Mesendoderm (in vitro differentiated cells): Measurements from ENCODE around the gene C1QTNF6. TPM values are rescaled to one million over a fixed set of nuclear protein-coding genes. Genes with fewer than 3 reads are reported as not detected.
A peak's percentile ranks its signal among the peaks of the same experiment; 100 is the strongest.

Experiments used
- DNase-seq: peaks from one replicate; pipeline ENCODE4 v3.0.0; 2013
- H2AK5ac ChIP-seq: 2 replicates; pipeline ENCODE4 v1.6.1; 2013; ENCODE audit warnings: low read length, inconsistent platforms
- H2BK120ac ChIP-seq: 2 replicates; pipeline ENCODE4 v1.6.1; 2013; ENCODE audit warnings: low read depth, mild to moderate bottlenecking, low read length, moderate library complexity, mixed read lengths
- H2BK15ac ChIP-seq: replicated peaks from 2 replicates; pipeline ENCODE4 v1.6.1; 2013; ENCODE audit warnings: low read depth, mild to moderate bottlenecking, moderate library complexity
- H2BK5ac ChIP-seq: 2 replicates; pipeline ENCODE4 v1.6.1; 2013; ENCODE audit warnings: low read length, inconsistent platforms
- H3K18ac ChIP-seq: 2 replicates; pipeline ENCODE4 v1.6.1; 2013; ENCODE audit warnings: mild to moderate bottlenecking, low read length, mixed read lengths
- H3K23ac ChIP-seq: one replicate; pipeline ENCODE4 v1.6.1; 2013; ENCODE audit warnings: low read length
- H3K27ac ChIP-seq: 2 replicates; pipeline ENCODE4 v1.5.1; 2013; ENCODE audit warnings: low read depth, mild to moderate bottlenecking, inconsistent platforms, low read length, moderate library complexity
- H3K27me3 ChIP-seq: 2 replicates; pipeline ENCODE4 v1.6.1; 2013; ENCODE audit warnings: low read length, control low read depth, mild to moderate bottlenecking, inconsistent platforms; ENCODE audit not compliant: insufficient read depth, poor library complexity
- H3K36me3 ChIP-seq: 2 replicates; pipeline ENCODE4 v1.6.1; 2013; ENCODE audit warnings: low read length, inconsistent platforms; ENCODE audit not compliant: control insufficient read depth, insufficient read depth
- H3K4ac ChIP-seq: one replicate; pipeline ENCODE4 v1.6.1; 2013; ENCODE audit warnings: low read depth, mild to moderate bottlenecking, low read length, moderate library complexity
- H3K4me1 ChIP-seq: 2 replicates; pipeline ENCODE4 v1.6.1; 2013; ENCODE audit warnings: low read depth, low read length, inconsistent platforms; ENCODE audit not compliant: control insufficient read depth
- H3K4me2 ChIP-seq: 2 replicates; pipeline ENCODE4 v1.6.1; 2013; ENCODE audit warnings: low read length
- H3K4me3 ChIP-seq: 2 replicates; pipeline ENCODE4 v1.5.1; 2013; ENCODE audit warnings: mild to moderate bottlenecking, low read length
- H3K56ac ChIP-seq: one replicate; pipeline ENCODE4 v1.6.1; 2013; ENCODE audit warnings: low read length
- H3K79me1 ChIP-seq: 2 replicates; pipeline ENCODE4 v1.6.1; 2013; ENCODE audit warnings: low read length, inconsistent platforms
- H3K79me2 ChIP-seq: 2 replicates; pipeline ENCODE4 v1.6.1; 2013; ENCODE audit warnings: mild to moderate bottlenecking, low read length; ENCODE audit not compliant: control insufficient read depth, insufficient read depth
- H3K9ac ChIP-seq: 2 replicates; pipeline ENCODE4 v1.6.1; 2013; ENCODE audit warnings: low read length, inconsistent platforms
- H4K5ac ChIP-seq: one replicate; pipeline ENCODE4 v1.6.1; 2013; ENCODE audit warnings: low read length
- H4K8ac ChIP-seq: one replicate; pipeline ENCODE4 v1.6.1; 2013; ENCODE audit warnings: low read depth, mild to moderate bottlenecking, control low read depth, low read length, moderate library complexity
- WGBS: extraction: QIAGEN DNeasy Blood & Tissue Kit; methylation state at CpG from one replicate; pipeline ENCODE4 v1.1.7; 2013; ENCODE audit warnings: low lambda C conversion rate, missing lambda C conversion rate; ENCODE audit not compliant: insufficient coverage; ENCODE audit errors: extremely low coverage; 5-methylcytosine and 5-hydroxymethylcytosine counted together
- small RNA-seq: library from polyadenylated mRNA; stranded (forward); fragments of <200 nt; extraction: miRNeasy Mini kit (QIAGEN cat#:217004); gene quantifications from one replicate; pipeline ENCODE3, GENCODE V24; 2013; ENCODE audit not compliant: insufficient read depth

C1QTNF6 gene

DNA sequence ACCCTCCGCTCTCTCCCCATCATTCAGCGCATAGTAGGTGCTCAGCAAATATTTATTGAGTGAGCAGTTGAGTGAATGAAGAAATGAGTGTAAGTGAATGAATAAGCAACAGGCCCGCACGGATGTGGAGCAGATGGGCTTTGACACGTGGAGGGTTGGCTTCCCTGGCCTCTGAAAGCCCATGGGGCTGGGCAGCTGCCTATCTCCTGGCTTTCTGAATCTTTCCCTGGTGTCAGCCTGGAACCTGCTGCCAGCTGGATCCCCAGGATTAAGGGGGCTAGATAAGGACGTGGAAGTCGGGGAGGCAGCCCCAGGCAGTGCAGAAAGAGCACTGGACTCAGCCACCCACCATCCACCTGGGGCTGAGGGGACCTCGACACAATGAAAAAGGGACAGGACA, 50.9 kb downstream of the C1QTNF6 start:
- no peaks in the 10 kb centered on the region for H3K79me1 ChIP-seq
- no peak overlapping the region for H3K4ac ChIP-seq
- no peak overlapping the region for H4K8ac ChIP-seq
- H3K4me2 ChIP-seq = no peak overlapping the region
- no peak overlapping the region for H2BK15ac ChIP-seq
- no peak overlapping the region for H3K4me3 ChIP-seq
- no peak overlapping the region for H3K23ac ChIP-seq
- H3K56ac ChIP-seq = no peak overlapping the region
- H3K9ac ChIP-seq = no peak overlapping the region
- no peaks in the 10 kb centered on the region for H3K4me1 ChIP-seq
- H2AK5ac ChIP-seq = no peak overlapping the region
- no peak for DNase-seq
- no peak overlapping the region for H2BK120ac ChIP-seq
- H3K18ac ChIP-seq = no peak overlapping the region
- H4K5ac ChIP-seq = no peak overlapping the region
- no peak overlapping the region for H2BK5ac ChIP-seq
- H3K36me3 ChIP-seq = no peaks in the 10 kb centered on the region
- H3K27me3 ChIP-seq = no peaks in the 10 kb centered on the region
- no CpG with 5 or more reads among the region's 8 CpGs for WGBS
- H3K79me2 ChIP-seq = no peaks in the 10 kb centered on the region
- no peak overlapping the region for H3K27ac ChIP-seq

DNA sequence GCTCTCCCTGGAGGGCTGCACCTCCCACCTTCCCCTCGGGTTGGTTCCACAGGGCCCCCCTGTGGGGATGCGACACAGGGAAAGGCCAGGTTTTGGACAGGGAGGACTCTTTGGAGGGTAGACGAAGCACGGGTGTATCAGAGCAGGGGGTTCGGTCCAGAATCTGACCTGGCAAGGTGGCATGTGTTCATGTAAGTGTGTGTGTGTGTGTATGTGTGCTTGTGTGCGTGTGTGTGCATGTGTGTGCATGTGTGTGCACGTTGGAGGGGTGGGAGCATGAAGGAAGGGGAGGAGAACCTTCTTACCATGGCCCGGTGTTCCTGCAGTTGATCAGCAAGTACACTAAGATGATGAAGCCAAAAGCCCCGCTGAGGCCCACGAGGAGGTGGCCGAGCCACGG, 53.0 kb downstream of the C1QTNF6 start:
- H2BK5ac ChIP-seq = no peak overlapping the region
- H2BK15ac ChIP-seq = no peak overlapping the region
- H2AK5ac ChIP-seq = no peak overlapping the region
- H3K18ac ChIP-seq = no peak overlapping the region
- no peaks in the 10 kb centered on the region for H3K79me1 ChIP-seq
- no peaks in the 10 kb centered on the region for H3K36me3 ChIP-seq
- no peaks in the 10 kb centered on the region for H3K79me2 ChIP-seq
- H4K5ac ChIP-seq = no peak overlapping the region
- H3K4me3 ChIP-seq = no peak overlapping the region
- no peak overlapping the region for H4K8ac ChIP-seq
- H3K27ac ChIP-seq = no peak overlapping the region
- H3K23ac ChIP-seq = peak overlapping the region; percentile 24
- no peak overlapping the region for H3K4me2 ChIP-seq
- no peak for DNase-seq
- no peak overlapping the region for H3K4ac ChIP-seq
- H2BK120ac ChIP-seq = no peak overlapping the region
- no CpG with 5 or more reads among the region's 12 CpGs for WGBS
- H3K56ac ChIP-seq = no peak overlapping the region
- no peaks in the 10 kb centered on the region for H3K27me3 ChIP-seq
- H3K9ac ChIP-seq = no peak overlapping the region
- H3K4me1 ChIP-seq = no peaks in the 10 kb centered on the region

DNA sequence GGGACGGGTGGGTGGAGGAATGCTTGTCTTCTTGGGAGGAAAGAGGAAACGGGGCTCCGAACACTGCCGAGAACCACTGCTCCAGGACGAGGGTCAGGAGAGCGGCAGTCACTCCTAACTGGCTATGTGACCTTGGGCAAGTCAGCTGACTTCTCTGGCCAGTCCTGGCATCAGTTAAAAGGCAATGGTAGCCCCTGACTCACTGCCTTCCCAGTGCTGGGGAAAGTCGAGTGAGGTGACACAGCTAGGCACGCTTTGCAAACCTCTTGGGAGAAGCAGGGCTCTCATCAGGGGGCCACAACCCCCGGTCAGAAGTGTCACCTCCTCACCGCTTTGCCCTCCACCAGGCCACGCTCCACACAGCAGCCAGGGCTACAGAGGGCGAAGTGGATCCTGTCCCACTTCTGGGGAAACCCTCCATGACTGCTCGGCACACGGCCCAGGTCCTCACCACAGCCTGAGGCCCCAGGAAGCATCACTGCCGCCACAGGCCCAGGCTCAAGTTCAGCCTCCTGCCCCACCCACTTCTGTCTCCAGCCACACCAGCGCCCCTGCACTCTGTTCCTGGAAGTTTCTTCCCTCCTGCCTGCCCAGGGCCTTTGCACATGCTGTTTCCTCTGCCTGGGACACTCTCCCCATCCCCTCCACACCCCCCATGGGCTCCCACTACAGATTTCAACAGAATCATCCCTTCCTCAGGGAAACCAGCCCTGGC, 54.6 kb downstream of the C1QTNF6 start:
- no peak overlapping the region for H3K4me3 ChIP-seq
- no CpG with 5 or more reads among the region's 16 CpGs for WGBS

DNA sequence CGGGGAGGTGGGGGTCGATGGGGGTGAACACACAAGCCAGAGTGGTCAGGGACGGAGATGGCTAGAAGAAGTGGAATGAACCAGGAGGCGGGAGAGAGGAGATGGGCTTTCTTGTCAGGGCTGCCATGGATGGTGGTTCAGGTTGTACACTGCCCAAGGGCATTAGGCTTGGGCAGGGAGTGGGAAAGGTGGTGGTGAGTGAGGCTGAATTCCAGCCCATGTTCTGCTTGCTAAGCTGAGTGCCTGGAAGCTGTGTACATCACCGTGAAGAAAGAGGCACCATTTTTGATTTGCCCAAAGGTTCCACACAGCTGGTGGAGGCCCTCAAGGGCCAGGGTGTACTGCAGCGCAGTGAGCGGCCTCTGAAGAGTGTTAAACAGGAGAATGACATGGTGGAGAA, 55.3 kb downstream of the C1QTNF6 start:
- no peak for DNase-seq
- Histone ChIP-seq H3K27me3 (no peaks in the 10 kb centered on the region), H2BK120ac (no peak overlapping the region), H3K18ac (no peak overlapping the region), H3K4me3 (no peak overlapping the region), H3K4me2 (no peak overlapping the region), H2BK5ac (no peak overlapping the region), H3K23ac (no peak overlapping the region), H3K36me3 (no peaks in the 10 kb centered on the region), H3K27ac (no peak overlapping the region), H3K79me1 (no peaks in the 10 kb centered on the region), H4K5ac (no peak overlapping the region), H2AK5ac (no peak overlapping the region), H3K4ac (no peak overlapping the region), H2BK15ac (no peak overlapping the region), H3K79me2 (no peaks in the 10 kb centered on the region), H4K8ac (no peak overlapping the region), H3K56ac (no peak overlapping the region), H3K9ac (no peak overlapping the region), H3K4me1 (no peaks in the 10 kb centered on the region)
- WGBS = no CpG with 5 or more reads among the region's 7 CpGs

More for the DNA sequence above, 54.6 kb downstream of the C1QTNF6 start:
- H2BK5ac ChIP-seq = no peak overlapping the region
- H2AK5ac ChIP-seq = no peak overlapping the region
- H3K23ac ChIP-seq = no peak overlapping the region
- H3K4me1 ChIP-seq = no peaks in the 10 kb centered on the region
- H4K8ac ChIP-seq = no peak overlapping the region
- no peak overlapping the region for H3K56ac ChIP-seq
- H3K18ac ChIP-seq = no peak overlapping the region
- no peaks in the 10 kb centered on the region for H3K36me3 ChIP-seq
- no peak overlapping the region for H3K27ac ChIP-seq
- no peak overlapping the region for H2BK15ac ChIP-seq
- H3K4ac ChIP-seq = no peak overlapping the region
- no peak overlapping the region for H4K5ac ChIP-seq
- H2BK120ac ChIP-seq = no peak overlapping the region
- no peaks in the 10 kb centered on the region for H3K27me3 ChIP-seq
- H3K9ac ChIP-seq = no peak overlapping the region
- no peak overlapping the region for H3K4me2 ChIP-seq
- DNase-seq = no peak
- no peaks in the 10 kb centered on the region for H3K79me1 ChIP-seq
- no peaks in the 10 kb centered on the region for H3K79me2 ChIP-seq

Small RNA genes within 50 kb of the gene (small RNA-seq; reads per million reads assigned to genes)
- not detected for gene Z82188.1
